ENCODE results near the gene ANKRD65.

DNA sequence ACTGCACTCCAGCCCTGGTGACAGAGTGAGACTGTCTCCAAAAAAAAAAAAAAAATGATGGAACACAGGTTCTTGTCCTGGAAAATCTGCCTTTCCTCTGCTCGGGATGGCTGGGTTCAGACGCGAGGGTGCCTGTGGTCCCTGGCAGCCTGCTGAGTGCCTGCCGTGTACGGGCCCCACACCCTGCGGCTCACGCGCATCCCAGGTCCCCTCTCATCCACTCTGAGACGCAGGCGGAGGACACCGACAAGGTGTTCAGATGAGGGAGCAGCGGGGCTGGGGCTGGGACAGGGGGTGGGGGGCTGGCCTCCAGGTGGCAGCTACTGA is 4.3 kb upstream of the ANKRD65 start:
- TF ChIP-seq POLR2AphosphoS5 (IDR thresholded peaks at IDR 0.05), result no peak
- no peak for TF ChIP-seq POLR2A (IDR thresholded peaks at IDR 0.05)
- TF ChIP-seq, protein P1, sequence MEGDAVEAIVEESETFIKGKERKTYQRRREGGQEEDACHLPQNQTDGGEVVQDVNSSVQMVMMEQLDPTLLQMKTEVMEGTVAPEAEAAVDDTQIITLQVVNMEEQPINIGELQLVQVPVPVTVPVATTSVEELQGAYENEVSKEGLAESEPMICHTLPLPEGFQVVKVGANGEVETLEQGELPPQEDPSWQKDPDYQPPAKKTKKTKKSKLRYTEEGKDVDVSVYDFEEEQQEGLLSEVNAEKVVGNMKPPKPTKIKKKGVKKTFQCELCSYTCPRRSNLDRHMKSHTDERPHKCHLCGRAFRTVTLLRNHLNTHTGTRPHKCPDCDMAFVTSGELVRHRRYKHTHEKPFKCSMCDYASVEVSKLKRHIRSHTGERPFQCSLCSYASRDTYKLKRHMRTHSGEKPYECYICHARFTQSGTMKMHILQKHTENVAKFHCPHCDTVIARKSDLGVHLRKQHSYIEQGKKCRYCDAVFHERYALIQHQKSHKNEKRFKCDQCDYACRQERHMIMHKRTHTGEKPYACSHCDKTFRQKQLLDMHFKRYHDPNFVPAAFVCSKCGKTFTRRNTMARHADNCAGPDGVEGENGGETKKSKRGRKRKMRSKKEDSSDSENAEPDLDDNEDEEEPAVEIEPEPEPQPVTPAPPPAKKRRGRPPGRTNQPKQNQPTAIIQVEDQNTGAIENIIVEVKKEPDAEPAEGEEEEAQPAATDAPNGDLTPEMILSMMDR (IDR thresholded peaks at IDR 0.05), result no peak

All from sigmoid colon (tissue), 4 donors.